Right lobe of liver (tissue), 4 donors: ENCODE measurements around the gene TUBB2B.

Experiments used
- POLR2A ChIP-seq: fragments of 450-650 bp; IDR thresholded peaks from one replicate; pipeline ENCODE4 v1.6.1; 2017; ENCODE audit warnings: antibody characterized with exemption, mild to moderate bottlenecking
- TF ChIP-seq, protein P1 (sequence below), 4 donors: fragments of 200-600 bp in 3 of 4; fragments of 450-650 bp in 1 of 4; IDR thresholded peaks; one replicate each; pipeline versions ENCODE4 v1.5.1 to v1.8.0; 2016 to 2022; ENCODE audit warnings: antibody characterized with exemption in 4 of 4, mild to moderate bottlenecking in 2 of 4
- donor health status: DM: no; HTN: no; CAD: no.
- donor health status: DM: no; HTN: no; CAD: no.
- donor health status: DM: no; HTN: yes; CAD: no.

- TF ChIP-seq, protein P1, sequence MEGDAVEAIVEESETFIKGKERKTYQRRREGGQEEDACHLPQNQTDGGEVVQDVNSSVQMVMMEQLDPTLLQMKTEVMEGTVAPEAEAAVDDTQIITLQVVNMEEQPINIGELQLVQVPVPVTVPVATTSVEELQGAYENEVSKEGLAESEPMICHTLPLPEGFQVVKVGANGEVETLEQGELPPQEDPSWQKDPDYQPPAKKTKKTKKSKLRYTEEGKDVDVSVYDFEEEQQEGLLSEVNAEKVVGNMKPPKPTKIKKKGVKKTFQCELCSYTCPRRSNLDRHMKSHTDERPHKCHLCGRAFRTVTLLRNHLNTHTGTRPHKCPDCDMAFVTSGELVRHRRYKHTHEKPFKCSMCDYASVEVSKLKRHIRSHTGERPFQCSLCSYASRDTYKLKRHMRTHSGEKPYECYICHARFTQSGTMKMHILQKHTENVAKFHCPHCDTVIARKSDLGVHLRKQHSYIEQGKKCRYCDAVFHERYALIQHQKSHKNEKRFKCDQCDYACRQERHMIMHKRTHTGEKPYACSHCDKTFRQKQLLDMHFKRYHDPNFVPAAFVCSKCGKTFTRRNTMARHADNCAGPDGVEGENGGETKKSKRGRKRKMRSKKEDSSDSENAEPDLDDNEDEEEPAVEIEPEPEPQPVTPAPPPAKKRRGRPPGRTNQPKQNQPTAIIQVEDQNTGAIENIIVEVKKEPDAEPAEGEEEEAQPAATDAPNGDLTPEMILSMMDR (IDR thresholded peaks at IDR 0.05), result no peak
- TF ChIP-seq POLR2A, result no peak
Measured at GRCh38 chr6:3240595-3240994, 13.1 kb upstream of the TUBB2B start.
